ENCODE measurements around the gene KRT6B.
"Not testable (repeated sequence)": the region's sequence is repeated elsewhere in the genome, so short reads cannot be mapped to it uniquely, and the experiment has no call there.

The KRT6B gene

DNA sequence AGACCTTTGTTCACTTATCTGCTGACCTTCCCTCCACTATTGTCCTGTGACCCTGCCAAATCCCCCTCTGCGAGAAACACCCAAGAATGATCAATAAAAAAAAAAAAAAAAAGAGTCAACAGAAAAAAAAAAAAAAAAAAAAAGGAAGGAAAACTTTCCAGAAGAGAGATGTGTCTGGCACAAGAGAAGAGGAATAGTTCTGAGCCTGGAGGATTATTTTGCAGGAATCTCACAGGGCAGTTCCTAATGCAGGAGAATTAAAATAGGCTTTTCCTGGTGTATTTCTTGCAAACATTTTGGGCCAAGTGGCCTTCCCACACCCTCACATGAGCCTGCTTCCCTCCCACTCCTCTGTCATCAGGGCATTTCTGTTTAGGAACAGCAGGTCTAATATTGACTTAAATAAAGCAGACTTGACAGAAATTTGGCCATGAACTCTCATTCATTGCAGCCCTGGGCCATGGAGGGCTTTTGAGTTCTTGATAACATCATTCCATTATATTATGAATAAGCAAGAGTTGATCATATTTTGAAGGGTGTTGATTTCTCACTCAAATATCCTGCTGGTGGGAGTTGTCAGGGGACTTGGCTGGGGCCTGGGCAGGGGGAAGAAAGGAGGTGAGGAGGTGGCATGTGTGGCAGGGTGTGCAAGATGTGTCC is 41.2 kb downstream of the KRT6B start:
- DNase-seq = not testable (repeated sequence)

DNA sequence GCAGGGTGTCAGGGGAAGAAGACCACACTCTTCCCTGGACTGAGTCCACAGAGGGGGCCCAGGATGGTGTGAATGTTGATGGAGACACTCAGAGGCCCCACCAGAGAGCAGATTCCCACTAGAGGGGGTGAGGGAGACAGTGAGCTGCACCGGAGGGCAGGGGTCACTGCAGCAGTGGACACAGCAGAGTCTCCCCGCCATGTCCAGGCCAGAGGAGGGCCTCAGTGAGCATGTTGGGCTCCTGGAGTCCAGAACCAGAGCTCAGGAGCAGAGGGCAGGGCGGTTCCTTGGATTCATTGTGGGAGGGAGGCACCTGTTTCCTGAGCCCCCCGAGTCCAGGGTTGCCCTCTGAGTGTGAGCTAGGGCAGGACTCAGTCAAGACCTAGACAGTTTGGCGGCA is 44.0 kb downstream of the KRT6B start:
- DNase-seq = no peak

DNA sequence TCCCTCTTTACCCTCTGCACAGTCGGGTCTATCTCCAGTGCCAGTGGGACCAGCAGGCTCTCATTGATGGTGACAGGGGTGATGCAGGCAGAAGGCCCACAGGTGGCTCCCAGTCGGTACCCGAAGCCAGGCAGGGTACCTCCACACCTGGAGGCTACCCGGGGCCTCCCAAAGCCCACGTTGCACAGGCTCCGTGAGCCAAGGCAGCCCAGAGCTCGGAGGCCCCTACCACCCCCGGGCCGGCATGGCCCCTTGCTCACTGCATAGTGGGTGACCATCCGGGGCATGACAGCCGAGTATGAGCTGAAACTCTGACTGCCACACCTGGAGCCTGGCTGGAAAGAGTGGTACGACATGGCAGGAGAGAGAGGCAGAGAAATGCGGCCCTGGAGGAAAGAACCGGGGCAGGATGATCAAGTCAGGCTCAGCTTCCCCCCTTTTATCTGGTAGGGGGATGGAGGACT is 46.0 kb downstream of the KRT6B start, which contains the start of gene KRT82:
TSS of gene KRT82 (minus strand) at position 414 of the 464 bp plus-strand sequence. CDS start at position 356, 58 bp downstream.
- DNase-seq = no peak

DNA sequence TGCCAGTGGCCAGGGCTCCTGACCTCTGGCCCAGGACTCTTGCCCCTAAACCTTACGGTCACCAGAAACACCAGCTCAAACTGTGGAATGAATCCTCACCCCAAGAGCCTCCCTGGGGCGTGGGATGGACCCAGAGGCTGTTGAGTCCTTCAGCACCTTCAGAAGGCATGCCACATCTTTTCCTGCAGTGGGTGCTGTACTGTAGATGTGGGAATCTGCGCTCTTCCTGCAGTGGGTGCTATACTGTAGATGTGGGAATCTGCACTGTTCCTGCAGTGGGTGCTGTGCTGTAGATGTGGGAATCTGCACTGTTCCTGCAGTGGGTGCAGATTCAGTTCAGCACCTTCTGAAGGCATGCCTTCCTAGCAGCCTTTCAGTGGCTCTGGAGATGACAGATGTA is 47.0 kb downstream of the KRT6B start:
- no peak for DNase-seq

DNA sequence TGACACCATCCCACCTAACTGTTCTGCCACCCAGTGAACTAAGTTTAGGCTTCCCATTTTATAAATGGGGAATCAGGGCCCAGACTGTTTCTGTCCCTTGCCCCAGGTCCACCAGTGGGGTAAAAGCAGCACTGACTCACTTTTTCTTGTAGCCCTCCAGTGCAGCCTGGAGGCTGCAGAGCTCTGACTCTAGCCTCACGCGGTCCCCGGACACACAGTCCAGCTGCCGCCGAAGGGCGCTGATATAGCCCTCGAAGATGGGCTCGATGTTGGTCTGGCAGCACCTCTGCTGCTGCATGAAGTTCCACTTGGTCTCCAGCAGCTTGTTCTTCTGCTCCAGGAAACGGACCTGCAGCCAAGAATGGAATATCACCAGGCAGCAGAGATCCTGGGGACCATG is 48.4 kb downstream of the KRT6B start:
- no peak for DNase-seq

DNA sequence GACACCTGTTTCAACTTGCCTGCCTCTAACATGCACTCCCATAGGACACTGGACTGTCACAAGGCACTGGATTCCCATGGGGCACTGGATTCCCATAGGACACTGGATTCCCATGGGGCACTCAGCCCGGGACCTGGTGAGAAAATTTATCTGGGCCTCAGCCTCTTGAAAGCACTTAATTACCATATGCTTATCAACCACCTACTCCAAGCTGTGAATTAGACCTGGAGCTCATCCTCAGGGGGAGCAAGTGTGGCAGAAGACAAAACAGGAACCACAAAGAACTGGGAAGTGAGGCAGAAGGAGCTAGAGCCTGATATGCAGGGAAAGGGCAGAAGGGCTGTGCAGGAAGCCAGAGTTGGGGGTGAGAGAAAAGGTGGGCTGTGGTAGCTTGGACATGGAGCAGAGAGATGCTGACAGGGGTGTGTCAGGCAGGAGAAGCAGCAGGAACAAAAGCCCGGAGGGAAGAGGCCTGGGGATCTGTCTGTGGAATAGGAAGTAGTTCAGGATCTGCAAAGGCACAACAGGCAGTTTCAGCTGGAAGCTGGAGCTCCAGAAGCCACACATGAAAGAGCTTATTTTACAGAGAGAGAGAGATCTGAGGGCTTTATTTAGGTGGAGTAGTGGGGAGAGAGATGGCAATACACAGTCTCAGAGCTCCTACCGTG is 48.9 kb downstream of the KRT6B start:
- DNase-seq = peak in 2 of 3 experiments; percentile 15 to 27

DNA sequence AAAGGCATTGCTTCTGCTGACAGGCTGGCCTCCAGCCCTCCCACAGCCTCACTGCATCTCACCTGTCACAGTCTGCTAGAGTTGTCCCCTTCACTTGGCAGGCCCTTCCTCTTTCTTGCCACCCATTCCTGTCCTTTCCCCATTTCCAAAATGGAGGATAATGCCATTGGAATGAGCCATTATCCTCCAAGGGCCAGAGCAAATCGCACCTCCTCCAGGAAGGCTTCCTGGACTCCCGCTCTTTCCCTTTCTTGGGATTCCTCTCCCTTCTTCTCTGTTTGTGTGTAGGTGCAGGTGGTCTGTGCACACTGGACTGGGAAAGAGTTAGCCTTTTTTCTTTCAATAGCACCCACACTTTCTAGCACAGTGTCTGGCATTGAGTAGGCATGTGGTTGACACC is 49.6 kb downstream of the KRT6B start:
- DNase-seq = no peak

DNA sequence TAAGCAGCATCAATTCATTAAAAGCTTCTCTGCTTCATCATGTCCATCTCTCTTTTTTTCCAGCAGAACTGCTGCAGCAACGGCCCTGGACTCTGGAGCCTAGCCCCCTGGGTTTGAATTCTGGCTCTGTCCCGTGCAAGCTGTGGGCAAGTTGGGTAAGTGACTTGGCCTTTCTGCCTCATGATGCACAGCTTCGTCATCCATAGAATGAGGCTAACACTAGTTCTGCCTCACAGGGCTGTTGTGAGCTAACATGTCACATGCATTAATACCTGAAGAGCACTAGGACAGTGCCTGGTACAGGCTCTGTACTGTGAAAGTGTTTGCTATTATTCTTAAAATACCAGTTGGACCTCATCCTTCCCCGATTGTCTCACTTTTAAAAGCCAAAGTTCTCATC is 50.0 kb downstream of the KRT6B start:
- DNase-seq = no peak

DNA sequence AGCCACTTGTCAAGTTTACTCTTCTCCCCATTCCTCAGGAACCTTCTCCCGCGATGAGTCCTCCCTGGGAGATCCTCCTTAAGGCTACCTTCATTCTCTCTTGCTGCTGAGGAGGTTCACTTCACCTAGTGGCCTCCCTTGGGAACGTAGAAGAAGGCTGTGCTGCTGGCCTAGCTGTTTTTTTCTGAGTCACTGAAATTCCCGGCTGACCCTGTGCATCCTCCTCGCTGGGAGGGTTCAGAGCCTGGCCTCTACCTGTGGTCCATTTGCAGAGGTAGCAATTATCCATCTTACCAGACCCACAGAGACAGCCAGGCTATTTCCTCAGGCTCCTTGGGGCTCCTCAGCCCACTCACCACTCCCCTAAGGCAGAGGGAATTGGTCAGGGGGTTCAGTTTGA is 50.4 kb downstream of the KRT6B start:
- no peak for DNase-seq

DNA sequence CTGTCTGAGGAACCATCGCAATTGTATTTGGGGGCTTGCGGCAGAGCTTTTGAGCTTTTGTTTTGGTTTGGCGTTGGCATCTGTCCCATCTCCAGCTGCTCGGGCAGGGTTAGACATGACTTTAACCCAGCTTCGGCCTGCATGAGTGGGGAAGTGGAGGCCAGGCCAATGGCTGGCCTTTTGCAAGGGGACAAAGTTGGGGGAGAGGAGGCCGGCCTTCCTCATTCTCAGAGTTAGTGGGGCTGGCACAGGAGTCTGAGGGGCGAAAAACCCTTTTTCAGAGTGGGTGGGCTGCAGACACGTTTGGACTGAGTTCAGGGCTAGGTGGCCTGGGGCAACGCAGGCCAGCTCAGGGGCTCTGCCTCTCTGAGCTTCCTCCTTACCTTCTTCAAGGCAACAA is 51.0 kb downstream of the KRT6B start:
- DNase-seq = no peak

DNA sequence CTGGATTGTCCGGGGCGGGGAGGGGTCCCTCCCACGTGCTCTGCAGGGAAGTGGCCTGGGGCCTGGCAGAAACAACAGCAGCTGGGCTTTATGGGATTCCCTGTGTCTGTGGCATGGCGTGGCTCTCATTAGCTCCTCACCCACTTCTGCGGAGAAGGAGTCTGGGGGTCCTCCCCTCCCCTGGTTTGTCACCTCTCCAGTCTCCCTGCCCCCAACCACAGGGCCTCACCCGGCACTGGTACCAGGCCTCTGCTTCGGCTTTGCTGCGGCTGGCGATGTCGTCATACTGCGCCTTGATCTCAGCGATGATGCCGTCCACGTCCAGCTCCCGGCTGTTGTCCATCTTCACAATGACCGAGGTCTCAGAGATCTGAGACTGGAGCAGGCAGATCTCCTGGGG is 52.2 kb downstream of the KRT6B start:
- no peak for DNase-seq

DNA sequence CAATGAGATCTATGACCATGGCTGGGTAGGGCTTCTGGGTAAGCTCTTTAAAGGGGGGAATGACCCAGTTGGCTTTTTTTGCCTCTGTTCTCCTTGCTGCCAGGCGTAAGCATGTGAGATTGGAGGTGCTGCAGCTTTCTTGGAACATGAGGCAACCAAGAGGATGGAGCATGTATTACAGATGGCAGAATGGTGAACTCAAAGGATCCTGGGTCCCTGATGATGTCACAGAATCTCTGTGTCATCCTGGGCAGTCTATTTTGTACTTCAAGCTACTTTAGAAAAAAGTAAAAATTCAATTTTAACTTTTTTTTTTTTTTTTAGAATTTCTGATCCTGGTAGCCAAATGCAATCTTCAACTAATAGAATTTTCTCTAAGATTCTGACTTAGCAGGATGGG is 53.8 kb downstream of the KRT6B start:
- no peak for DNase-seq

DNA sequence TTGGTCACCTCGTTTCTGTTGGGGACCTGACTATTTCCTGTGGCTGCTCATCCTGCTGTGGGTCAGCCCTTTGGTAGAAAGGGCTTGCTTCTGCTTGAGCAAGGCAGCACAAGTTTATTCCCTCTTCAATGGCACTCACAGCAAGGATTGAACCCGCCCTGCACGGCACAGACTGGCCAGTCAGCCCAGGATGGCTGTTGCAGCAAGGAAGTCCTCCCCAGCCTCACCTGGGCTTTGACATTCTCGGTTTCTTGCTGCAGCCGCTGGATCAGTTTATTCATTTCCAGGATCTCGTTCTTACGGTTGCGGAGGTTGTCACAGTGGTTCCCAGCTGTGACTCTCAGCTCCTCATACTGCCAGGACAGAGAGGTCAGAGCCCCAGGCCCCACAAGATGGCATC is 55.3 kb downstream of the KRT6B start:
- DNase-seq = no peak

Data from NCI-H1417 (cell line).